ENCODE data around the gene RIC3.

GRCh38 chr11:8205566-8205965 is 36.7 kb upstream of the RIC3 start:
- TF ChIP-seq POLR2AphosphoS5 (IDR thresholded peaks at IDR 0.05) (no peak), POLR2A (IDR thresholded peaks at IDR 0.05) (no peak)
